K562 (cell line): ENCODE measurements around the gene RAE1. TPM values are rescaled to one million over a fixed set of nuclear protein-coding genes. Genes with fewer than 3 reads are reported as not detected.
A peak's percentile ranks its signal among the peaks of the same experiment; 100 is the strongest.

ENCODE experiments used
- CHD7 ChIP-seq: fragments of 200-600 bp; sonication (generic); IDR thresholded peaks from one replicate; pipeline ENCODE4 v1.6.1; 2012; ENCODE audit warnings: mild to moderate bottlenecking, low read depth, low read length, inconsistent platforms
- CREB3L1 ChIP-seq: fragments of 450-650 bp; IDR thresholded peaks from 2 replicates; pipeline ENCODE4 v1.6.1; 2014; ENCODE audit warnings: low read depth, mild to moderate bottlenecking, moderate library complexity, borderline replicate concordance
- FOSL1 ChIP-seq: fragments of 200-800 bp; sonication (Bioruptor generic); conservative IDR thresholded peaks from 2 replicates; pipeline ENCODE4 v1.6.1; 2016; ENCODE audit warnings: missing genetic modification characterization, missing compliant biosample characterization
- FOXP1 ChIP-seq: sonication (generic); formaldehyde crosslinking; IDR thresholded peaks from 2 replicates; pipeline ENCODE4 v1.8.0; 2022; ENCODE audit warnings: mild to moderate bottlenecking, missing genetic modification reagents
- HES1 ChIP-seq: fragments of 450-650 bp; IDR thresholded peaks from 2 replicates; pipeline ENCODE4 v1.6.1; 2016; ENCODE audit warnings: low read depth, mild to moderate bottlenecking, moderate library complexity
- VEZF1 ChIP-seq: fragments of 200-800 bp; sonication (Bioruptor generic); IDR thresholded peaks from 2 replicates; pipeline ENCODE4 v1.6.1; 2017; ENCODE audit warnings: missing genetic modification characterization, missing compliant biosample characterization
- YY1 ChIP-seq, 3 experiments: IDR thresholded peaks; 2 replicates each; pipeline ENCODE4 v1.6.1; 2011; ENCODE audit warnings: low read length in 2 of 3, mild to moderate bottlenecking in 2 of 3, moderate library complexity in 2 of 3, borderline replicate concordance in 1 of 3, control low read depth in 1 of 3, low read depth in 1 of 3; ENCODE audit not compliant: insufficient read depth in 3 of 3, insufficient replicate concordance in 2 of 3, control insufficient read depth in 1 of 3, insufficient read length in 1 of 3; ENCODE audit errors: extremely low read depth in 1 of 3
- ZNF263 ChIP-seq: sonication (generic); formaldehyde crosslinking; IDR thresholded peaks from 2 replicates; pipeline ENCODE4 v1.8.0; 2022; ENCODE audit warnings: mild to moderate bottlenecking, missing genetic modification reagents, borderline replicate concordance
- ZNF764 ChIP-seq: fragments of 250-450 bp; sonication (Bioruptor Pico); IDR thresholded peaks from 2 replicates; pipeline ENCODE4 v1.4.0; 2020; ENCODE audit warnings: low read depth, mild to moderate bottlenecking, moderate library complexity
- ZSCAN29 ChIP-seq: fragments of 450-650 bp; IDR thresholded peaks from 2 replicates; pipeline ENCODE4 v1.6.1; 2017
- polyA plus RNA-seq, 8 experiments: library from polyadenylated mRNA; depleted of rRNA in 4 of 8; stranded (reverse) in 5 of 8; unstranded in 3 of 8; fragments of >200 nt; fragmentation: Nextera tagmentation in 2 of 8; fragmentation: Illumina TruSeq in 1 of 8; extraction: Ambion mirVana in 2 of 8; extraction: Trizol in 1 of 8; gene quantifications; 2 replicates each; pipeline versions ENCODE4 v1.2.1 to v1.2.3, GENCODE V29; 2011 to 2014; ENCODE audit warnings: inconsistent platforms in 1 of 8, missing spikeins in 1 of 8
- total RNA-seq, 7 experiments: library from RNA; depleted of rRNA in 6 of 7; stranded (reverse); fragments of >200 nt in 6 of 7; fragmentation: Illumina TruSeq in 2 of 7; extraction: Trizol in 2 of 7; gene quantifications; 2 replicates each; pipeline versions ENCODE4 v1.2.1 to v1.2.3, GENCODE V29; 2011 to 2021; ENCODE audit warnings: low replicate concordance in 1 of 7

RAE1 gene
- total and polyA plus RNA-seq, 9 of the 15 experiments (the other 6 are each of a cell fraction or from before 2014, with no cell fraction given), result 33.7 to 248 (median 77.7) TPM

GRCh38 chr20:57409672-57410397, 58.8 kb downstream of the RAE1 start (continued):
- TF ChIP-seq FOXP1 (0 out of 2 replicates have a peak, but pooled peaks have one; percentile 46), ZSCAN29 (no peak), ZNF263 (CRISPR knock-in tag) (no peak), FOSL1 (tag) (peak; percentile 79), VEZF1 (CRISPR knock-in tag) (peak; percentile 100), CREB3L1 (0 out of 2 replicates have a peak, but pooled peaks have one; percentile 60), HES1 (peak; percentile 79), CHD7 (no peak), YY1 (IDR thresholded peaks at IDR 0.05; ENCODE audit: borderline replicate concordance in 1 of 3, control insufficient read depth in 1 of 3, extremely low read depth in 1 of 3, insufficient read depth in 3 of 3, insufficient read length in 1 of 3, insufficient replicate concordance in 2 of 3, low read depth in 1 of 3, low read length in 2 of 3) (peak in 1 of 3 experiments; percentile 2), ZNF764 (CRISPR knock-in tag) (no peak)
